Naive thymus-derived CD4-positive, alpha-beta T cell (primary cell): ENCODE data around the gene PHF14. TPM values are rescaled to one million over a fixed set of nuclear protein-coding genes. Genes with fewer than 3 reads are reported as not detected.
A peak's percentile ranks its signal among the peaks of the same experiment; 100 is the strongest.

Experiments used
- ATAC-seq: fragments of 150-1000 bp; cut with Tn5 transposase; 2 replicates; pipeline ENCODE4 v1.10.0; 2021; ENCODE audit warnings: mild to moderate bottlenecking, moderate library complexity
- CTCF ChIA-PET: fragments of 350-600 bp; sonication (Branson Sonifier 250); formaldehyde crosslinking; loops from one replicate; lab custom pipeline; 2021; ENCODE audit warnings: antibody characterized with exemption; lab: Charles Lee
- POLR2A ChIA-PET: fragments of 350-600 bp; sonication (Branson Sonifier 250); formaldehyde crosslinking; loops from one replicate; lab custom pipeline; 2021; ENCODE audit warnings: antibody characterized with exemption, inconsistent platforms; lab: Charles Lee
- DNase-seq, 9 donors: peaks; one replicate each; pipeline versions ENCODE4 v3.0.0 to v3.0.0-alpha.2; 2020 to 2022; ENCODE audit warnings: mixed read lengths in 1 of 9
- H3K27ac ChIP-seq: one replicate; pipeline ENCODE4 v1.7.0; 2013; ENCODE audit warnings: mild to moderate bottlenecking, low read depth, low read length, moderate library complexity
- H3K27me3 ChIP-seq, 2 donors: one replicate each; pipeline ENCODE4 v1.7.0; 2013; ENCODE audit warnings: low read length in 2 of 2, mild to moderate bottlenecking in 2 of 2, moderate library complexity in 2 of 2; ENCODE audit not compliant: control insufficient read depth in 2 of 2, insufficient read depth in 2 of 2
- H3K36me3 ChIP-seq, 3 experiments: 1 replicate in 2 of 3; 2 replicates in 1 of 3; pipeline ENCODE4 v1.7.0; 2013; ENCODE audit warnings: low read length in 3 of 3, mild to moderate bottlenecking in 3 of 3, moderate library complexity in 1 of 3; ENCODE audit not compliant: insufficient read depth in 3 of 3, control insufficient read depth in 2 of 3
- H3K4me1 ChIP-seq, 2 donors: one replicate each; pipeline ENCODE4 v1.7.0; 2013; ENCODE audit warnings: low read length in 2 of 2, mild to moderate bottlenecking in 2 of 2, moderate library complexity in 1 of 2; ENCODE audit not compliant: control insufficient read depth in 2 of 2, insufficient read depth in 2 of 2
- H3K4me3 ChIP-seq: 2 replicates; pipeline ENCODE4 v1.7.0; 2013; ENCODE audit warnings: mild to moderate bottlenecking, low read length
- H3K9me3 ChIP-seq, 3 experiments: 1 replicate in 2 of 3; 2 replicates in 1 of 3; pipeline ENCODE4 v1.7.0; 2013; ENCODE audit warnings: low read length in 3 of 3; ENCODE audit not compliant: control insufficient read depth in 2 of 3
- H3K27ac Mint-ChIP-seq, 9 donors: one replicate each; pipeline ENCODE4 v1.8.0; 2020 to 2022; ENCODE audit warnings: mixed read lengths in 9 of 9, mild to moderate bottlenecking in 8 of 9, moderate library complexity in 5 of 9, inconsistent platforms in 2 of 9
- H3K27me3 Mint-ChIP-seq, 5 donors: one replicate each; pipeline ENCODE4 v1.8.0; 2021 to 2022; ENCODE audit warnings: mixed read lengths in 5 of 5, mild to moderate bottlenecking in 1 of 5
- H3K36me3 Mint-ChIP-seq, 5 donors: one replicate each; pipeline ENCODE4 v1.8.0; 2020 to 2022; ENCODE audit warnings: mixed read lengths in 5 of 5, mild to moderate bottlenecking in 3 of 5, inconsistent platforms in 1 of 5
- H3K4me1 Mint-ChIP-seq, 7 donors: one replicate each; pipeline ENCODE4 v1.8.0; 2020 to 2022; ENCODE audit warnings: mixed read lengths in 7 of 7, mild to moderate bottlenecking in 3 of 7, inconsistent platforms in 1 of 7
- H3K4me3 Mint-ChIP-seq, 10 donors: one replicate each; pipeline ENCODE4 v1.8.0; 2020 to 2022; ENCODE audit warnings: mild to moderate bottlenecking in 10 of 10, mixed read lengths in 10 of 10, moderate library complexity in 6 of 10, inconsistent platforms in 2 of 10
- H3K9me3 Mint-ChIP-seq, 11 donors: one replicate each; pipeline ENCODE4 v1.8.0; 2020 to 2022; ENCODE audit warnings: mixed read lengths in 11 of 11, mild to moderate bottlenecking in 4 of 11, inconsistent platforms in 1 of 11, moderate library complexity in 1 of 11
- intact Hi-C, 2 donors: fragments of 100-400 bp; cut with micrococcal nuclease; formaldehyde crosslinking; loops; one replicate each; pipeline ENCODE4 v1.15.1; 2023
- polyA plus RNA-seq, 2 donors: library from polyadenylated mRNA; unstranded; fragments of 300-500 nt; fragmentation: Illumina TruSeq; gene quantifications; one replicate each; pipeline ENCODE4 v1.2.3, GENCODE V29; 2021
- total RNA-seq, 6 experiments: library from RNA in 5 of 6; stranded (reverse) in 5 of 6; gene quantifications; 1 replicate in 5 of 6; 2 replicates in 1 of 6; pipeline ENCODE4 v1.2.3 and lab custom pipeline; 2021 to 2026

Gene PHF14
- total and polyA plus RNA-seq, 7 experiments from 2014 or later, result 9.6 to 41.3 (median 31.2) TPM

DNA sequence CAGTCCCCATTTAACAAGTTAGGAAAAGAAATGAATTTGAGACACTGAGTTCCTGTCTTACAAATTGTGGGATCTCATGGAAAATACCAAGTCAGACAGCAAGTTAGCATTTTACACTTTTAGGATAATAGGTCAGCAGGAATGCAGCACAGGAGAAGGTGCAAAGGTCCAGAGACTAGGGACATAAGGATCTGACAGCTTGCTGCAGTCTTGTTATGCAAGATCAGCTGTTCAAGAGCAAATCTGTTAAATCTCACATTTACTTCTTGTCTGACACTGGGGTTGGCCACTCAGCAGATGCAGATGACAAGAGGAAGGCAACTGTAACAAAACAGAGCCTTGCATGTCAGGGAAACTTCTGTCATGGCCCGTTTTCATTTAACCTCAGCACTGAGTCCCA, 239.6 kb downstream of the PHF14 start:
- Histone ChIP-seq H3K27me3 (no peaks in the 10 kb centered on the region), H3K4me1 (no peaks in the 10 kb centered on the region), H3K27ac (no peak overlapping the region), H3K4me3 (no peak overlapping the region), H3K36me3 (no peaks in the 10 kb centered on the region), H3K9me3 (no peaks in the 10 kb centered on the region)
- H3K36me3 Mint-ChIP-seq, result no peaks in the 10 kb centered on the region
- ATAC-seq (no peak), DNase-seq (no peak)
- ChIA-PET CTCF (no interaction called here), POLR2A (no interaction called here)
- H3K4me3 Mint-ChIP-seq, result no peak overlapping the region
- peaks cover 0 to 4% (median 0%) of the 10 kb centered on the region in 7 donors for H3K4me1 Mint-ChIP-seq
- intact Hi-C loops, result loop anchor here (5.0 kb wide), 2 partner anchors 241 to 801 kb away; partner anchors contain the start of gene PHF14 (in 1 of the 2)
- no peak overlapping the region for H3K27ac Mint-ChIP-seq
- H3K9me3 Mint-ChIP-seq, result no peaks in the 10 kb centered on the region
- H3K27me3 Mint-ChIP-seq, result peaks cover 0 to 21% (median 11%) of the 10 kb centered on the region in 5 donors

DNA sequence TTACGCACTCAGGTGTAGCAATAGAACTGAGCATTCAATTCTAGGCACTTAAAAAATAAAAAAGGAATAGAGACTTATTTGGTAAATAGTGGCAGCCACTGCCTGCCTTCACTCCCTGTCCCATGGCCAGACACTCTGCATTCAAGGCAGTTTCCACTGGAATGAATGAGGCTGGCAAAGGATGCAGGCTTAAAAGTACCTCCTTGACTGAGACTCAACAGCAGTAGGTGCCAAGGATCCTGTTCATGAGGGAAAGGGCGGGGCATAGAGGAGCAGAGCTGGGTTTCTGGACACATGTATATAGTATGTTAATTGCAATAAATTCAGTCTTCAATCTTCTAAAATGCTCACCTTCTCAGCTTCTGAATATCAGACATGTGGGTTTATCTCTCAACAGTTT, 242.6 kb downstream of the PHF14 start:
- no peaks in the 10 kb centered on the region for H3K4me1 ChIP-seq
- Mint-ChIP-seq H3K4me3 (no peak overlapping the region), H3K27me3 (peaks cover 3 to 24% (median 11%) of the 10 kb centered on the region in 5 donors), H3K36me3 (no peaks in the 10 kb centered on the region), H3K27ac (no peak overlapping the region), H3K9me3 (no peaks in the 10 kb centered on the region), H3K4me1 (peaks cover 0 to 4% (median 0%) of the 10 kb centered on the region in 7 donors)
- H3K27me3 ChIP-seq, result no peaks in the 10 kb centered on the region
- ChIA-PET POLR2A (no interaction called here), CTCF (no interaction called here)
- H3K27ac ChIP-seq, result no peak overlapping the region
- no peaks in the 10 kb centered on the region for H3K36me3 ChIP-seq
- H3K9me3 ChIP-seq, result no peaks in the 10 kb centered on the region
- no peak overlapping the region for H3K4me3 ChIP-seq
- DNase-seq, result no peak
- intact Hi-C loops, result no loop called here
- no peak for ATAC-seq

DNA sequence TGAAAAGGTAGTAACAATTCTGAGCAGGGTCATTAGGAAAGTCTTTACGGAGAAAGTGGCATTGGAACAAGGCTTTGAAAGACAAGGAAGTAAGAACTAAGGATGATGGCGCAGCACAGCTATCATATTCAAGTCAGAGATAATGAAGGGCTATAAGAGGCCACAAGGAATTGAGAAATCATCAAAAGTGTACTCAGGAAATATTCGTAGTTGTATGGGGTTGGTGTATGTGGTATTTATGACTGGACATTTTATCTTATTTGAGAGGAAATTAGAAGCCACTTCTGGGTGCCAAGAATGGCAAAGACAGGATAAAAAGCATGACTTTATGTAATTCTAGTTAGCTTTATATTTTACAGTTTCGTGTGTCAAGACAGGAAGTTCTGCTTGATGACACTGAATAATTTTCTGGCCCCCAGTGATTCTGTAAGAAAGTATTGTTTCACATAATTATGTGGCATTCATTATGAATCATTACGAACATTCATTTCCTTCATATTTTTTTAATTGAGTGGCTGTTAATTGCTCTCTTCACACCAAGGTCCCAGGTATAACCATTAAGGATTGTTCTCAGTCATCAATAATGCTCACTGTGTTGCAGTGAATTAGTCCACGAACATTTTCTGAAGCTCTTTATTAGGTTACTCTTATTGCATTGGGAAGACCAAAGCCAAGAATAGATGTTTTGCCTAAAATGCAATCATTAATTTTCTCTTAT, 244.3 kb downstream of the PHF14 start:
- DNase-seq (no peak), ATAC-seq (peak; percentile 60)
- Mint-ChIP-seq H3K27me3 (peaks cover 3 to 24% (median 14%) of the 10 kb centered on the region in 5 donors), H3K27ac (no peak overlapping the region), H3K9me3 (no peaks in the 10 kb centered on the region), H3K4me3 (no peak overlapping the region), H3K4me1 (no peaks in the 10 kb centered on the region), H3K36me3 (no peaks in the 10 kb centered on the region)
- intact Hi-C loops, result no loop called here
- H3K36me3 ChIP-seq, result no peaks in the 10 kb centered on the region
- H3K9me3 ChIP-seq, result no peaks in the 10 kb centered on the region
- no peak overlapping the region for H3K4me3 ChIP-seq
- H3K4me1 ChIP-seq, result no peaks in the 10 kb centered on the region
- POLR2A ChIA-PET, result no interaction called here
- no peak overlapping the region for H3K27ac ChIP-seq
- CTCF ChIA-PET, result no interaction called here
- no peaks in the 10 kb centered on the region for H3K27me3 ChIP-seq
